Lower leg skin (tissue), 3 donors: Measurements from ENCODE around the gene NDEL1.

Source experiments
- POLR2A ChIP-seq, 2 donors: fragments of 450-650 bp; IDR thresholded peaks; one replicate each; pipeline ENCODE4 v1.6.1; 2016 to 2017; ENCODE audit warnings: antibody characterized with exemption in 2 of 2, mild to moderate bottlenecking in 1 of 2, moderate library complexity in 1 of 2
- TF ChIP-seq, protein P1 (sequence below), 3 donors: fragments of 450-650 bp; IDR thresholded peaks; one replicate each; pipeline ENCODE4 v1.5.1; 2016; ENCODE audit warnings: antibody characterized with exemption in 3 of 3, mild to moderate bottlenecking in 3 of 3, moderate library complexity in 2 of 3

DNA sequence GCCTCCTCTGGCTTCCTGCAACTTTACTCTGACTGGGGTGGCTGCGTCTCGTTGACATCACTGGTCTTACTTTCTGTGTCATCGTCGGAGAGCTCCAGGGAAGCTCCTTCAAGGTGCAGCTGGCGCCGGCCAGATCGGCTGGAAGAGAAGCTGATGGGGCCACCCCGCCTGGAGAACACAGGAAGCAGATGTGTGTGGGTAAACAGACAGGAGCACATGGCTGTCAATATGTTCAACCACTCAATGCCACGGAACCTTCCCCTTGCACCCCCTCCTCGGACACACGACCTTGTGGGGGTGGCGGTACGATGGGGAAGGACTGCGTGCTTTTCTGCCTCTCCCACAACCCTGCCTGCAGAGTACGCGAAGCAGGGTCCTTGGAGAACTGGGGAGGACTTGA is 40.1 kb downstream of the NDEL1 start:
- TF ChIP-seq POLR2A (IDR thresholded peaks at IDR 0.05): no peak
- TF ChIP-seq, protein P1, sequence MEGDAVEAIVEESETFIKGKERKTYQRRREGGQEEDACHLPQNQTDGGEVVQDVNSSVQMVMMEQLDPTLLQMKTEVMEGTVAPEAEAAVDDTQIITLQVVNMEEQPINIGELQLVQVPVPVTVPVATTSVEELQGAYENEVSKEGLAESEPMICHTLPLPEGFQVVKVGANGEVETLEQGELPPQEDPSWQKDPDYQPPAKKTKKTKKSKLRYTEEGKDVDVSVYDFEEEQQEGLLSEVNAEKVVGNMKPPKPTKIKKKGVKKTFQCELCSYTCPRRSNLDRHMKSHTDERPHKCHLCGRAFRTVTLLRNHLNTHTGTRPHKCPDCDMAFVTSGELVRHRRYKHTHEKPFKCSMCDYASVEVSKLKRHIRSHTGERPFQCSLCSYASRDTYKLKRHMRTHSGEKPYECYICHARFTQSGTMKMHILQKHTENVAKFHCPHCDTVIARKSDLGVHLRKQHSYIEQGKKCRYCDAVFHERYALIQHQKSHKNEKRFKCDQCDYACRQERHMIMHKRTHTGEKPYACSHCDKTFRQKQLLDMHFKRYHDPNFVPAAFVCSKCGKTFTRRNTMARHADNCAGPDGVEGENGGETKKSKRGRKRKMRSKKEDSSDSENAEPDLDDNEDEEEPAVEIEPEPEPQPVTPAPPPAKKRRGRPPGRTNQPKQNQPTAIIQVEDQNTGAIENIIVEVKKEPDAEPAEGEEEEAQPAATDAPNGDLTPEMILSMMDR (IDR thresholded peaks at IDR 0.05): no peak
